ENCODE data around the gene ATP13A2.

ATP13A2 gene

DNA sequence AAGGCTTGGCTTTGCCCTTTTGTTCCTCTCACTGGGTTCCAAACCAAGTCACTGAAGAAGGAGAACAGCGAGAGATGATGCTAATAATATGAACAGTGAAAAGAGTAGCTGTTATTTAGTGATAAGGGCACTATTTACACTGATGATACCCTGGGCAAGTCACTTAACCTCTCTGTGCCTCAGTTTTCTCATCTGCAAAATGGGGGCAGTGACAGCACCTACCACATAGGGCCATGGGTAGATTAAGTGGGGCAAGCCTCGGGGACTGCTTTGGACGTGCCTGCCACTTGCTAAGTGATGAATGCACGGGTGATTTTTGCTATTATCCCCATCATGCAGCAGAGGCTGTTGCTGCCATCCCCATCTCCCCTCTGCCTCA is 9.2 kb downstream of the ATP13A2 start:
- DNase-seq: no peak

DNA sequence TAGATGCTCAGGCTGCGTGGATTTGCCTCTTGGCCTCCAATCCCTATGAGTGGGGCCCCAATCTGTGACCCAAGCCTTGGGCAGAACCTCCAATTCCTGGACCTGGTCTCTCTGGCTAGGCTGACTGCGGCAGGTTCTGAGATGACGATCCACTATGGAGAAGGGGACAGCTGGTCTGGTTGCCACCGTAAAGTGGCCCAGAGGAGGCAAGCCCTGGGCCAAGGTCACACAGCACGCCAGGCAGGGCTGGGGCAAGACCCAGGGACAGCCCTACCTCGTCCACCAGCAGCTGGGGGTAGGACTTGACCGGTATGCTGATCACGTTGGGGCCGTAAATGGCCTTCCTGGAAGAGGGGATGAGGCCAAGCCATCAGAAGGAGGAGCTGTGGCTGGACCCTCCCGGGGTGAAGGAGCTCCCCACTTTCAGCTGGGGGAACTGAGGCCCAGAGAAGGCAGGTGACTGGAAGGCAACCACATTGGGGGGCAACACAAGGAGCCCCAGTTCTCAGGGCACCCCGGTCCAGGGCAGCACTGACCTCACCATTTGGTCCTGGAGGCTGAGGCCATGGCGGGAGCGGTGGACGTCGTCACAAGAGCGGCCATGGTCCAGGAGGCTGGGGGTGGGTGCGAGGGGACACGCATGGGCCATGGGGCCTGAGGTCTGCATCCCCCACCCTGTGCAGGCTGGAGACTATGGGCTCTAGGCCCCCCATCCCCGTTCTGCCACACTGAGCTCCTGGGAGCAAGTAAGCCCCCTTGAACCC is 9.8 kb downstream of the ATP13A2 start:
- DNase-seq: no peak

DNA sequence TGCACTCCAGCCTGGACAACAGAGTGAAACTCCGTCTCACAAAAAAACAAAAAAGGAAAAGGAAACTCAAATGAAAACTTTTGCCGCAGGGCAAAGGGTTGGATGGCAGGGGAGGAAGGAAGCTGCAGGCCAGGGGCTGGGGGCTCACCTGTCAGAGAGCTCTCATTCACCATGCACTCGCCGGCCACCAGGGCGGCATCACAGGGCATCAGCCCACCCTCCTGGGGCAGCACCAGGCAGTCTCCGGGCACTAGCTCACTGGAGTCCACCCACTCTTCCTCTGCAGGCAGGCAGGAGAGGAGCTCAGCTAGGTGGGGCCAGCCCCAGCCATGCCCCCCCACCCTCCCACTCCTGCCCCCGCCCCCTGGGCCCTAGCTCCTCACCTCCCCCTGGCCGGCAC is 11.9 kb downstream of the ATP13A2 start:
- no peak for DNase-seq

DNA sequence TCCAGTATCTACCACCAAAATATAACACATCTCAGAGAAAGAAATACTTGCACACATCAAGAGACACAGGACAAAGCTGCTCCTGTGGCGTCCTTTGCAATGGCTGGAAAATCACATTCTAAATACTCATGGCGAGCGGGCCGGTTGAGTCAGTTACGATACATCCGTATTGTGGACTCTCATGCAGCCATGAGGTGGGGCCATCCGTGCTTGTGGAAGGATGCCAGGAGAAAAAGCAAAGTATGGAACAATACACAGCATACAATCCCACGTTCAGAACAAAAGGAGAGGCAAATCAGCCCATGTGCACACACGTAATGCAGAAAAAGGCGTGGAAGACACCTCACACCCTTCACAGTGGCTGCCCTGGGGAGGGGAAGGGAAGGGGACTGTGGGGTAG is 13.1 kb downstream of the ATP13A2 start:
- DNase-seq: no peak

DNA sequence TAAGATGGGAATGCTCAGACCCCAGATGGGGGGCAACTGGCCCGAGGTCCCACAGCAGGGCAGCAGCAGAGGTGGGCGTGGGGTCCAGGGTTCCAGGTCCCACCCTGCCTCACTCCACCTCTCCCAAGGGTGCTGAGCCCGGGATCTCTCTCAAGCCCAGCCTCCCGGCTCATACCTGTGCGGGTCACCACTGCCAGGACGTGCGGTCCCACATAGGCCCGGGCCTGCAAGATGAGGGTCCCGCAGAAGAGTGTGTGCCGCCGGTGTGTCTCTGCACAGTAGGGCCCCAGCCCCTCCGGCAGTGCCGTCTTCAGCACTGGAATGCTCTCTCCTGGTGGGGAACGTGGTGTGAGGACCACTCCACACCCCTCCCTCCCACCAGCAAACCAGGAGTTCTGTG is 14.9 kb downstream of the ATP13A2 start:
- no peak for DNase-seq

DNA sequence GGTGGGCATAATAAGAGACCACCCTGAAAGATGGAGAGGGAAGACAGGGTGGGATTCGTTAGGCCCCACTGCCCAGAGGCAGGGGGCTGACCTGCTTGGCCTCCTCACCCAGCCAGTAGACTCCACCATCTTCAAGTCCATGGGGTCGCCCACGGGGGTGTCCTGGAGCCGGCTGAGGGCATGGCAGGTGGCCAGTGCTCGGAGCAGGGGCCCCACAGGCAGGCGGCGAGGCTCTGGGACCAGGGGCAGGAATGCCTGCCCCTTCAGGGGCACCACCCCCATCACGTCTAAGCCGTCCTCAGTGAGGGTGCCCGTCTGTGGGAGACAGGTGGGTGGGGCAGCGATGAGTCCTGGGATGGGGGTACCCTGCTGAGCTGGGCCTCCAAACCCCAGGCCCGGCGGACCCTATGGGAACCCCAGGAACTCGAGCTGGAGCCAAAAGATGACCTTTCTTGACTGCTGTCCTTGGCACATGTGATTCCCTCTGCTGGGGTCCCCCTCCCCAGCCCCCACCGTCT is 18.1 kb downstream of the ATP13A2 start:
- no peak for DNase-seq

DNA sequence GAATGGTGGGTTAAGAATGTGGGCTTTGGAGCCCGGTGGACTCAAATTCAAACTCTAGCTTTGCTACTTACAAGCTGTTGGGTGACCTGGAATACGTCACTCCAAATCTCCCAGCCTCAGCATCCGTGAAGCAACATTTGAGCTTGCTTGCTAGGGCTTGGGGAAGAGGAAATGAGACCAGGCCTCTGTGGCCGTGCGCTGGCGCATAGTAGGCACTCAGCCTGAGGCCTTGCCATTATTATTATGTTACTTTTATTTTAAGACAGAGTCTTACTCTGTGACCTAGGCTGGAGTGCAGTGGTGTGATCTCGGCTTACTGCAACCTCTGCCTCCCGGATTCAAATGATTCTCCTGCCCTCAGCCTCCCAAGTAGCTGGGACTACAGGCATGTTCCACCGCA is 19.1 kb downstream of the ATP13A2 start:
- DNase-seq: no peak

DNA sequence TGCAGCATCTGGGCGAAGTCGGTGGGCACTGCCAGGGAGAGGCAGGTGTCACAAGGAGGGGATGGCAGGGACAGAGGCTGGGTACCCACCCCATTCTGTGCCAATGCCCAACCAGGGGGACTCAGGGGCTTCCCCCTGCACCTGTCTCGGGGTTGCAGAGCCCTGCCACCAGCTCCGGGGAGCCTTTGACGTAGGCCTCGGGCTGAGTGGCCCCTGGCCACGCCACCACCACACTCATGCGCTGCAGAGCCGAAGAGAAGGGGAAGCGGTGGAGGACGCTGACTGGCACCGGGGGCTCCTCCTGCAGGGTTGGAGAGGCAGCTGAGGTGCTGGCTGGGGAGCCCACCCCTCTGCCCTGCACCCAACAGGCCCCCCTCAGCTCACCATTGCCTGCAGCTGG is 19.6 kb downstream of the ATP13A2 start:
- DNase-seq: no peak

DNA sequence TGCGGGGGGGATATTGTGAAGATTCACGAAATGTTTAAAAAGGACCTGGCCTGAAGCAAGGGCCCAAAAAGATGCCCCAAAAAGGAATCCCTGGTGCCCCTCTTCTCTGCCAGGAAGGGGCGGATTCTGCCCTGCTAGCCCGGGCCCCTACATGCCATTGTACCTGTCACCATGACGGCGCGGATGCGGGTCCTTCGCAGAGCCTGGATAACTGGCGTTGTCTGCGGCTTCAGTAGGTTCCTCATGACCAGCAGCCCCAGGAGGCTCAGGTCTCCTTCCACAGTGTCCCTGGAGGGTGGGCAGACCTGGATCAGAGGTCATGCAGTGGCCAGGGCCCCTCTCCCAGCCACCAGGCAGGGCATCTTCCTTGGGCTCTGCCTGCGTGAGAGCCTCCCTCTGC is 20.2 kb downstream of the ATP13A2 start:
- DNase-seq: no peak

DNA sequence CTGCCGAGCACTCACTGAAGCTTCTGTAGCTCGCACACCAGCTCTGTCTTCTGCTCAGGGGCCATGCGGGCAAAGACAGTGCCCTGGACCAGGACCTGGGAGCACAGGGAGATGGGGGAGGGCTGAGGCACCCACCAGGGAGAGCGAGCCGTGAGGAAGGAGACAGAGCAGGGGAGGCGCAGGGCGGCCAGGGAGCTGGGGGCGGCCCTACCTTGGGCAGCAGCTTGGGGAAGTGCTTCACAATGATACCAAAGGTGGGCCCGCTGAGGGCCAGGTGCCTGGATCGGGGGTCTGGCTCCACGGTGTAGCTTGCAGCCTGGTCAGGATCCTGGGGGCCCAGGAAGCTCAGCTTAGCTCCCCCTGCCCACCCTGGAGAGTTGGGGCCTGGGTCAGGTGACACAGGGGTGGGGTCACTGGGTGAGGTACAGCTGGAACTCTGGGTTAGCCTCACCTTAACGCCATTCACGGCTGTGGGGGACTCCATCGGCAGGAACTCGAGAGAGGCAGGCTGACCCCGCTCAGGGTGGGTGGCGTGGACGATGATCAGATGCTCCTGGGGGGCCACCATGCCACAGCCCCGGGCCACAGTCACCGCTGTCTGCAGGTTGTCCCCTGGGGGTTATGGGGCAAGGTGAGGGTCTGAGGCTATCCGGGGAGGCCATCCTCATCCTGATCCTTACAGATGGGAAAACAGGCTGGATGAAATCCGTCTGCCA is 21.9 kb downstream of the ATP13A2 start:
- DNase-seq: no peak

DNA sequence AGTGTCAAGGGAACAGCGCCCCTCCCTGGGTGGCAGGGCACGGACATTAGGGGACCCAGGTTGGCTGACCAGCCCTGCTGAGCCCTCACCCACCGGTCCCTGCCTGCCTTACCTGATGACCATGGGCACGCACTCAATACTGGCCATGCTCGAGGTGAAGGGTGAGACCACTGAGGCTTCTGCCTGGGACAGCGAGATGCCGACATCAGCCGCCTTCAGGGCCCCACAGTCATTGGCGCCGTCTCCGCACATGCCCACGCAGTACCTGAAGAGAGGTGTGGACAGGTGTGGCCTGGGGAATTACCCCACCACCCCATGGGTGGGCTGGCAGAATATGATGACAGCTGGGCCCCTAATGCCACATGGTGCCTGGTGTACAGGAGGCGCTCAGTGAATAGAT is 23.5 kb downstream of the ATP13A2 start:
- no peak for DNase-seq

DNA sequence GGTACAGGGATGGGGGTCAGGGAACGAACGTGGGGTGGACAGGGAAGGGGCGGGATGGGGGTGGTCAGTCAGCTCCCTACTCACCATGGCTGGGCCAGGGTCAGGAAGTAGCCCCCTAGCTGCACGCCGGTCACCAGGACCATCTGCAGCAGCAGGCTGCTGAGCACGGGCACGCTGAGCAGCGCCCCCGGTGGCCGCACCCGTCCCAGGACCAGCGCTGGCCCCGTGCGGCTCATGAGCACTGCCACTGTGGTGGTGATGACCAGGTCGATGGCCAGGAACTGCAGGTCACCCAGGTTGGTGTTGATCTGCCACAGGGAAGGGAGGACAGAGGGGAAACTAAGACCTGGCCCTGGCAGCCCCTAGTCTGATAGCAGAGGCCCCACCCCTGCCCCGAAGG is 24.8 kb downstream of the ATP13A2 start:
- no peak for DNase-seq

DNA sequence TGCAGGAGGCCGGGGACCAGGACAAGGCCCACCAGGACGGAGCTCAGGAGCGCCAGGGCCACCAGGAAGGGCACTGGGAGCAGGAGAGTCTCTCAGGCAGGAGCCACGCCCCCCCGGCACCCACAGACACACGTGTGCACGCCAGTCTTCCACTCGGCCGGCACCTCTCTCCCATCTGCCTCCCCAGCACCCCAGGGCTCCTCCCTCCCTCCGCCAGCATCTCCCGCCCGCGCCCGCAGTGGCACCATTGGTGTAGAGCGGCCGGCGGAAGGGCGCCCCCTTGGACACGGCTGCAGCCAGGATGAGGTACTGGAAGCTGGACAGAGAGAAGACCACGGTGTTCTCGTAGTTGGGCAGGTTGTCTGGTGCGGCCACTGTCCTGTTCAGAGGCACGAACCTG is 25.2 kb downstream of the ATP13A2 start:
- DNase-seq: no peak

DNA sequence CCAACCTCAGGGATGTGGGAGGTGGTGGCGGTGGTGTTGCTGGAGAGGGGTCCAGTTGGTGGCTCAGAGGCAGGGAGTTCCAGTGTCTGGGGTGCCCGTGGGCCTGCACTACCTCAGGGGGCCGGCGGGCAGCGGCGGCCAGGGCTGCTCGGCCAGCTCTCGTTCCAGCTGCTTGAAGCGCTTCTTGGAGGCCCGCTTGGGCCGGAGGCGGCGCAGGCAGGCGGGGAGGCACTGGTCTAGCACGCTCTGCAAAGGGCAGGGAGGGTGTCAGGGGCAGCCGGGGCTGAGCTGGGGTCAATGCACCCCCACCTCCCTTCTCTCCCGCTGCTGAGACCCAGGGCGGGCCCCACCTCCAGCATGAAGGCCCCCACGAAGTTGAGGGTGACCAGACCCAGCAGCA is 25.6 kb downstream of the ATP13A2 start:
- no peak for DNase-seq

DNA sequence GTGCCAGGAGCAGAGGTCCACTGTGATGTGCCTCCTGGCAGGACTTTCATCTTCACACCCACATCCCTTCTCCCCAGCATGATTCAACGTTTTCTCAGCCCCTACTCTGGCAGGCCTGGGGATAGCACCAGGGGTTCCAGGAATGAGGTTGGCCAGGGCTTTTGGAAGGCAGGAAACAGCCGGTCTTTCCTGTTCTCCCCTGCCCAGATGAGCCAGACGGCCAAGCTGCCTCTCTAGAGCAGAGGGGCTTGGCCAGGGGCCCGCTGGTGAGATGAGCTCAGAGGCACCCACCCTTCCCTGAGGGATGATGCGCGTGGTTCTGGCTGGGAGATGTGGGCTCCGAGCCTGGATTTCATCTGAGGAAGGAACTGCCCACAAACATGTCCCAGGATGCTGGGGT is 27.0 kb downstream of the ATP13A2 start:
- peak; percentile 74 for DNase-seq

DNA sequence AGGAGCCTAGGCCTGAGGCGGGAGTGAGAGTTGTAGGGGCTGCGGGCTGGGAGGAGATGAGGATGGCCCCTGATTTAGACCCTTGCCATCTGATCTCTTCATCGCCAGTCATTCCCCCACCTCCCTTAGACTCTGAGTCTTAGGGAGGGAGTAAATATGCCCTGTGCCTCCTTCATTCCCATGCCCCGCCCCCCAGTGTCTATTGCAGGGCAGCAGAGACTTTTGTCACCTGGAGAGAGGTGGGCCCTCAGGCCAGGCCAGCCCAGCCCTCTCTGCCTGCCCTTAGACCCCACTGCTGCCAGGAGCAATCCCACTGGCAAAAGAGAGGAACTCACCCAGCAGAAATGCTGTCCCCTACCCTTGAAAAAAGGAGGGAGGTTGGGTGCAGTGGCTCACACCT is 28.1 kb downstream of the ATP13A2 start:
- DNase-seq: no peak

DNA sequence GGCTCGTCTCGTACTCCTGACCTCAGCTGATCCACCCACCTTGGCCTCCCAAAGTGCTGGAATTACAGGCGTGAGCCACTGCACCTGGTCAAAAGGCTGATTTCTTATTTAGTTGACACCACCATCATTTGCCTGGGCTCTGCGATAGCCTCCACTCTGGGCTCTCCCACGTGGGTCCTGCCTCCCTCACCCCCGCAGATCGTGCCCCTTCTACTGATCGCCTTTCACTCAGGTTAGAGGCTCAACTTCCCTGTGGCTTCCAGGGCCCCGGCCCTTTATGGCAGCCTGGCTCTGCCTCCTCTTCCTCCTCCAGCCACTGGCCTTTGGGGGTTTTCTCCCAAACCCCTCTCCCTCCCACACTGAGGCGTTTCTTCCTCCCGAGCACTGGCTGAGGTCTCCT is 28.8 kb downstream of the ATP13A2 start:
- no peak for DNase-seq

DNA sequence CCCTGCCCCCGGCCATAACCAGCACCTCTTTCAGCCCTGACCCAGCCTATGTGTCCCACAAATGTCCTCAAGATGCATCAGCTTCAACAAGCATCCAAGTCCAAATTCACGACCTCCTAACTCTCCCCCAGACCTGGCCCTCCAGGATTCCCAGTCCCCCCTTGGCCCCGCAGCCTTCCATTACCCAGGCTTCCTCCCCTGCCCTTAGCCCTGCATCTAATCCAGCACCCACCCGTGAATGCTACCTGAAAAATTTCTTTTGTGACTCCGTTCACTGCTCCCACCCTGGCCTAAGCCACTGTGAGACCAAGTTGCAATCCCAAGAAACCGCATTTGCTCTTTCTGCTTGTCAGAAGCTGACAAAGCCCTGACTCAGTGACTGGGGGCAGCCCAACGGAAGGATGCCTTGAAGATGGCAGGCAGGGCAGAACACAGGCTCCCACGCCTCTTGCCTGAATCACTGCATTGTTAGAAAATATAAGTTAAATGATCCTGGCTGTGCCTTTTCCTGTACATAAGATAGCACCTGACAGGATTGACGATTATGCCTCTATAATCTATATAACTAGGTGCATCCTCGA is 30.4 kb downstream of the ATP13A2 start:
- no peak for DNase-seq

DNA sequence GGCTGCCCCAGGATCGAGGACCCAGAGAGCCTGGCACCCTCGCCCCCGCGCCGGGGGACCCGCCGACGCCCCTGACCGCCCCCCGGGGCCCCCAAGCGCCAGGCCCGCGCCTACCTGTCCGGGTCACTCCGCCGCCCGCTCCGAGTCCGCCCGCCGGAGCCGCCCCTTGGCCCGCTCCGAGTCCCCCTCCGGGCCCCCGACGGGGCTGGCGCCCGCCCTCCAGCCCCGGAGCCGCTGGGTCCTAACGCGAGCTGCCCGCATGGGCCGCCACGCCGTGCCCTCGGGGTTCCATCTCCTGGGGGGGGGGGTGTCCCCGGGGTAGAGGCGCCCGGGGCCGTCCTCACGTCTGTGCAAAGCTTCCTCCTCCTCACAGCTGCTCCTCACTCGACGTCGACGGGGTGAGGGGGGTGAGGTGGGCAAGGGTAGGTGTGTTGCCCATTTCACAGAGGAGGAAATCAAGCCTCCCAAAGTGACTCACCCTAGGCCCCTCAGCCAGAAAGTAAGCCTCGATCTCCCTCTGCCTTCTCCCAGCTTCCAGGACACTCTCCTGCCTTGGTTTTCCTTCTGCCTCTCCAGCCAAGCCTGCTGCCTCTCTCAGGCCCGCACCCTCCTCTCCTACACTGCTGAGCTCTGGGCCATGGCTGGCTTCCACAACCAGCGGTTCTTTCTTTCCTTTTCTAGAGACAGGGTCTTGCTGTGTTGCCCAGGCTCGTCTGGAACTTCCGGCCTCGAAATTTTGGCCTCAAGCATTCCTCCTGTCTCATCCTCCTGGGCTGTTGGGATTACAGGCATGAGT is 31.1 kb downstream of the ATP13A2 start, which contains the start of gene MFAP2:
TSS of gene MFAP2 (minus strand) at position 148 of the 796 bp plus-strand sequence. CDS start 2,347 bp downstream, outside the sequence.
- DNase-seq: peak; percentile 73

DNA sequence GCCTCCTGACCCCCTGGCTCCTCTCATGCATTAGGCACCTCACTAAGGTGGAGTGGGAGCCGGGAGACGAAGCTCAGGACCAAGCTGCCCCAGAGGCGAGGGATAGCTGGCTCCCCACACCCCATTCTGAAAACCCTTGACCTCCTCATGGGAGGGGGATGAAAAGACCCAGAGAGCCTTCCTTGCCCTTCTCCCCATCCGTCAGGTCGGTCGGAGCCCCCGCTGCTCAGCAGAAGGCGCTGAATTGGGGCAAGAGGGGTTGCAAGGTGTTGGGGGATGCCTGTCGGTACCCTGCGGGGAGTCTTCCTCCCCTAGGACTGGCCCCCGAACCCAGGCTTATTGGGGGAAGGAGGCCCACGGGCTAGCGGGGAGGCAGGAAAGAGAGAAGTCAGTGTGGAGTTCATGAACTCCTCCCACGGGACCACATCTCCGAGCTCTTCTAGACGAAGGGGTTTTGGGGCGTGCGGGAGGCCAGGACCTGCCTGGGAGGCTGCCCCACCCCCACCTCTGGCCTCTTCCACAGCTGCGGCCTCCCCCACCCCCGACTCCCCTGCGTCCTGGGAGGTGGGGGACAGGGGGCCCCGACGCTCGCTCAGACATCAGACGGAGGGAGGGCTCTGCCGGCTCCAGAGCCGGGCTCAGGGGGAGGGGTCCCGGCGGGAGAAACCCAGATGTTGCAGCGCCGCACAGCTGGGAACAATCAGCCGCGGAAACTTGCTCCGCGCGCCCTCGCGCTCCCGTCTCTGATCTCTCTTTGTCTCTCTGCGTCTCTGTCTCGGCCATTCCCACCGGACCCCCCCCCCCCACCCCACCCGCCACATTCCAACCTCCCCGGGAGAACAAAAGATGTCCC is 32.0 kb downstream of the ATP13A2 start:
- peak; percentile 74 for DNase-seq

DNA sequence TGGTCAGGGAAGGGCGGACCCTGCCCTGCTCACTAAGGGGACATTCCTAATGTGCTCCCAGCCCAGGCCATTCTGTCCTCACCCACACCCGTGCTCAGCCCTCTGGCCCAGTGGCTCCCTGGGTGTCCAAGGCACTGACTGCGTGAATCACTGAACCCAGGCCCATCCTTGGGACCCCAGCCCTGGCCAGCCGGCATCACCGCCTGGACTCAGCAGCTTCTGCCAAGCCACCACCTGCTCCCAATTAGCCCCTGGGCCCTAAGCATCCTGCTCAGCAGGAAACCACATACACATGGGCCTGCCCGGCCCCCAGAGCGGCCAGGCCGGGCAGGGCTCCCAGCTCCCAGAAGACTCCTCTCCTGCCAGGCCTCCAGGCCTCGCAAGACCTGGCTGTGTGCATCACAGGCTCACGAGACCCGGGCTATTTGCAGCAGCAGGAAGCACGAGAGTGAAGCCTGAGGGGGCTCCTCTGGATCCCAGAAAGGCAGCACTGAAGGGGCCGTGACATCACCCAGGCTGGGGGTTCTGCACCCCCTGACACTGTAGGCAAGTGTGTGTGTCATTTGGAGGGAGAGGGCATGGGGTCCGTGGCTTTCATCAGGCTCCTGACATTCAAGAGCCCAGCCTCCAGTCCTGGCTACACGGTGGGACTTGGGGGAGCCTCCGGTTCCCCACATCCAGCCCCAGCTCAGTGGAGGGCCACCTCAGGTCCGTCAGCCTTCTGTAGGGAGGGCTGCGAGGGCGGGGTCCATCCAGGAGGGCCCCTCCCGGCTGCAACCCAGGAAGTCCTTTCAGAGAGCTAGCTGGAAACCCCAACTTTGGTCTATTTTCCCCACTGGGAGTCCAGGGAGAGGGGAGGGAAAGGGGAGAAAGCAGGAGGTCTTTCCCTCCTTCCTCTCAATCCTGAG is 32.9 kb downstream of the ATP13A2 start:
- peak; percentile 63 for DNase-seq
